Stimulated activated CD4-positive, alpha-beta T cell treated with anti-CD3 and anti-CD28 coated beads, Interleukin-15, amount 100 ng/mL, for 48 hours (primary cell): ENCODE results near the gene TMPRSS5.
A peak's percentile ranks its signal among the peaks of the same experiment; 100 is the strongest.
"Not testable (repeated sequence)": the region's sequence is repeated elsewhere in the genome, so short reads cannot be mapped to it uniquely, and the experiment has no call there.

Experiments used
- DNase-seq, 2 donors: peaks; one replicate each; pipeline ENCODE4 v3.0.0-alpha.2; 2020; ENCODE audit warnings: low read depth in 2 of 2

Gene TMPRSS5

DNA sequence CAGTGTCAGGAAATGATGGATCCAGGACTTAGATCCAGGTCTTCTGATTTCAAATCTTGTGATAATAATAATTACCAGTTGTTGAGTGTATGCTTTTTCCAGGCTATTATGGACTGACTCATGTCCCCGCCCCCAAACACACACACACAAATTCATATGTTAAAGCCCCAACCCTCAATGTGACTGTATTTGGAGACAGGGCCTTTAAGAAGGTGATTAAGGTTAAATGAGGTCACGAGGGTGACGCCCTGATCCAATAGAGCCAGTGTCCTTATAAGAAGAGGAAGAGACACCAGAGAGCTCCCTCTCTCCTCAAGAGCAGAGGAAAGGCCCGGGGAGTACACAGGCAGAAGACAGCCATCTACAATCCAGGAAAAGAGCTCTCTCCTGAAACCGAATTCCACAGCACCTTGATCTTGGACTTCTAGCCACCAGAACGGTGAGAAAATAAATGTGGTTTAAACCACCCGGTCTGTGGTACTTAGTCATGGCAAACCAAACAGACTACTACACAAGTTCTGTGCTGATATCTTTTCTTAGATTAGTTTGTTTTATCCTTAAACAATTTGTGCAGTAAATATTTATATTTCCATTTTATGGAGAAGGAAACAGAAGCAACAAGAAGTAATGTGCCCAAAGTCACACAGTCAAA lies 8.2 kb downstream of the TMPRSS5 start:
- DNase-seq = no peak

GRCh38 chr11:113697111-113697510 lies 9.0 kb downstream of the TMPRSS5 start:
- DNase-seq = no peak

DNA sequence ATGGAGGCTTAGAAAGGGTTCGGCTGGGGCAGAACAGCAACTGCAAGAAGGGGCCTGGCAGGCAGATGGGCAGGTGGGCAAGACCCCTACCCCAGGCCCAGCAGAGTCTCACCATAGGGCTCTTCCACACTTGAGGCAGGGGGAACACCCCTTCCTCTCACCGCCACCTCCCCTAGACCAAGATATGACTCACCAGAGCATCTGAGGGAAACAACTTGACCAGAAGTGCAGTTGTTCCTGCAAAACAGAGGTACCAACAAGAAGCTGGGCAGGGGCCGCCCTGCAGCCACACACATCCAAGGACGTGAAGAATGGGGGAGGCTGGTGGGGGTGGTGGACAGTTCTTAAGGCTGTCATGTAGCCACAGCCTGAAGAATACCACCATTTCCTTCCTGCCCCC lies 10.9 kb downstream of the TMPRSS5 start:
- DNase-seq = no peak

DNA sequence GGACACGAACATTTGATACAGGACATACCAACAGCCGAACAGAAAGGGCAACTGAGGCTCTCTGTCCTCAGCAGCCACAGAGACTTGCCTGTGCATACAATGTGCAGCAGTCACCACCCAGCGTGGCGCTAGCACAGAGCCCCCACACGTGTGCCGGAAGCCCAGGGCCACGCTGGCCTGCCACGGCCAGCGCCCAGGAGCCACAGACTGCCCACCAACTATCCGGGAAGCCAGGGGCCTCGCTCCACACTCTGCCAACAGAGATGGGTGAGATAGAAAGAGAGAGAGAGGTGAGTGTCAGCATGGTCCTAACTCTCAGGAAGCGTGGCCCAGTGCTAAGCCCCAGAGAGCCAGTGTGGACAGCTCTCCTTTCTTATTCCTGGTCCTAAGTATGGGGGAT lies 11.7 kb downstream of the TMPRSS5 start:
- no peak for DNase-seq

GRCh38 chr11:113693030-113693429 lies 13.1 kb downstream of the TMPRSS5 start:
- DNase-seq = no peak

DNA sequence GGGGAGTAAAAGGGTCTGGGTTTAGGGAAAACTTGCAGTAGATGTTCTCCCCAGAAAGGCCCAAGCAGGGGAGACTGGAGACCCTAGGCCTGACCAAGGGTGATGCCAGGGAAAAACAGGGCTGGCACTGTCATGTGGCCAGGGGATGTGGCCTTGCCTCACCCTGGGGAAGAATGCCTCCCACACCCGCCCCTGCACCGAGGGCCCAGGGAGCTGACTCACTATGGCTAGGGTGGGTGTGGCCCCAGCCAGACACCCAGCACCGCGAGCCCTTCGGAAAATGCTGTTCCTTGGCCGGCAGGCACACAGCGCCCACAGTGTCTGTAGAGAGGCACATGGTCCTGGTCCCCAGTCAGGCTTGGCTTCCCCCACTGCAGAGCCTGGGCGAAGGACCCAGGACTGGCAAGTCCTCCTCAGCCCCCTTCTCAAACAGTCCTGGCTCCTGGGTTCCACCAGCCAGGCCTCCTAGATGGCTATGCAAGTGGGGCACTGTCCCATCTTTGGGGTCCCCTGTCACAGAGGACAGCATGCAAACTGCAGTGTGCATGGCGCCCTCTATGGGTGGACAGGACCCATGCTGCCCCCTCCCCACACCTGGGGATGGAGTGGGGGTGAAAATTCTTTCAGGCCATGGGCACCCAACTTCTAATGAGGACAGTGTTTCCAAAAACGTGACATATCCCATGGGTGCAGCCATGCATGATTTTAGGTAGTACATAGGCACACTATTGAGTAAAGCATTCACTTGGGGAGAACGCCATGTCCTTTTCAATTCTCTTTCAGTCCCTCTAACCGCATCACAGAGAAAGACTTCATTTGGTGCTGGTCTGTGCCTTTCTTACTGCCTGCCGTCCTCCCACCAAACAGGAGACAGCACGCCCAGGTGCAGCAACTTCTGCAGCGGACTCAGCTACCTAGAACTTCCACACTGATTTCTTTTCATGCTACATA lies 15.2 kb downstream of the TMPRSS5 start:
- peak in 1 of 2 donors; percentile 19 for DNase-seq

GRCh38 chr11:113689768-113690618 lies 16.1 kb downstream of the TMPRSS5 start:
- no peak for DNase-seq

- DNase-seq = no peak
Measured at GRCh38 chr11:113685654-113686359, 20.3 kb downstream of the TMPRSS5 start.

- DNase-seq = no peak
Measured at GRCh38 chr11:113684496-113684895, 21.6 kb downstream of the TMPRSS5 start.

GRCh38 chr11:113683481-113684046 lies 22.5 kb downstream of the TMPRSS5 start:
- DNase-seq = no peak

DNA sequence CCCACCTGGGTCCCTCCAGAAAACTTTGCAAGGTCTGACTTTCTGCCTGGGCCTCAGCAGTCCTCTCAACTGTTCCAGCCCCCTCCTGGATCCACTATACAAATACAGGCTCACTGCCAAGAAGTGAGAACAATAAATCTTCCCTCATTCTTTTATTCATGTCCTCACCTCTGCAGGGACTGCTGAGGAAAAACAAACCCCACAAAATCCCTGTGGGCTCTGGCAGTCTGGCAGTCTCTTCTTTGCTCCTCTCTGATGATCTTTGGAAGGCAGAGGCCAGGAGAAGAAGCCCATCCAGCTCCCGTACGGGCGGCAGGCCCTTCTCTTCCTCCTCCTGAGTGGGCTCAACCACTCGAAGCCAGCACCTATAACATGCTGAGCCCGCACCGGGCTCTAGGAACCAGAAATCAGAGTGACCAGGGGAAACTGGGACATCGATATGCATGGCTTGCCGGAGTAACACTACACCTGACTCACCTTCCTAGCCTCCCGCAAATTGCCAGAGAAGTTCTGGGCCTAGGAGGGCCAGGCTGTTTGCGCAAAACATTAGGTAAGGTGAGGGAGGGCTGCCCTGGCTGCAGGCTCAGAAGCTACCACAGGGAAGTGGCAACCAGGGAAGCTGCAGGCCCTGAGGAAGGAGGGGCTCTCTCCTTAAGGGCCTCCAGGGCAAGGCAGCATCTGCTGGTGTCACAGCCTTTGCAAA lies 24.2 kb downstream of the TMPRSS5 start:
- no peak for DNase-seq

GRCh38 chr11:113681282-113681681 lies 24.8 kb downstream of the TMPRSS5 start:
- no peak for DNase-seq

DNA sequence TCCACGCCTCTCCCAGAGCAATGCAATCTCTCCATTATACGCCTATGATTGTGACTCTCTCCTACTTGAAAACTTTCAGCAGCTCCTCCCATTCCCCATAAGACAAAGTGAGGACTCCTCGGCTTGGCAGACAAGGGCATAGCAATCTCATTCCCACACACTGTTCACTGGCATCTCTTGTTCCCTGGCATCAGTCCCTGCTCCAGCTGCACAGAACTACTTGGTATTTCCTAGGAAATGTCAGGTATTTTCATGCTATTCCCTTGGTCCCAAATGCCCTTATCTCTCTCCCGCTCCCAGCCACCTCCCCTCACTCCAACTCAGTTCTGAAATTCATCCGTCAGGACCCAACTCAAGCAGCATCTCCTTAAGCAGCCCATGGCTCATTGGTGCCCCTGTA lies 28.4 kb downstream of the TMPRSS5 start:
- no peak for DNase-seq

- DNase-seq = no peak
Measured at GRCh38 chr11:113675565-113675964, 30.5 kb downstream of the TMPRSS5 start.

- peak in 1 of 2 donors; percentile 4 for DNase-seq
Measured at GRCh38 chr11:113675003-113675561, 31.0 kb downstream of the TMPRSS5 start.

DNA sequence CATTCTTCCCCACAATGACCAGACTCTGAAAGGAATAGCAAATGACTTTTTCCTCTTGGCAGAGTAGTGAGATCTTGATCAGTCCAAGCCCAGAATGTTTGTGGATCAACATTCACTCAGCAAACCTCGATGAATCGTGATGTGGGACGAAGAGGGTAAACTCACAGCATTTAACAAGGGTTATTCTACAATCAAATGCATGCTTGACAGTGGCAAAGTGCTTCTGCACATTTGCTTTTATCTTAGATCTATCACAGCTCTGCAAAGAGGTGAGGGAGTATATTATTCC lies 31.8 kb downstream of the TMPRSS5 start:
- DNase-seq = no peak

DNA sequence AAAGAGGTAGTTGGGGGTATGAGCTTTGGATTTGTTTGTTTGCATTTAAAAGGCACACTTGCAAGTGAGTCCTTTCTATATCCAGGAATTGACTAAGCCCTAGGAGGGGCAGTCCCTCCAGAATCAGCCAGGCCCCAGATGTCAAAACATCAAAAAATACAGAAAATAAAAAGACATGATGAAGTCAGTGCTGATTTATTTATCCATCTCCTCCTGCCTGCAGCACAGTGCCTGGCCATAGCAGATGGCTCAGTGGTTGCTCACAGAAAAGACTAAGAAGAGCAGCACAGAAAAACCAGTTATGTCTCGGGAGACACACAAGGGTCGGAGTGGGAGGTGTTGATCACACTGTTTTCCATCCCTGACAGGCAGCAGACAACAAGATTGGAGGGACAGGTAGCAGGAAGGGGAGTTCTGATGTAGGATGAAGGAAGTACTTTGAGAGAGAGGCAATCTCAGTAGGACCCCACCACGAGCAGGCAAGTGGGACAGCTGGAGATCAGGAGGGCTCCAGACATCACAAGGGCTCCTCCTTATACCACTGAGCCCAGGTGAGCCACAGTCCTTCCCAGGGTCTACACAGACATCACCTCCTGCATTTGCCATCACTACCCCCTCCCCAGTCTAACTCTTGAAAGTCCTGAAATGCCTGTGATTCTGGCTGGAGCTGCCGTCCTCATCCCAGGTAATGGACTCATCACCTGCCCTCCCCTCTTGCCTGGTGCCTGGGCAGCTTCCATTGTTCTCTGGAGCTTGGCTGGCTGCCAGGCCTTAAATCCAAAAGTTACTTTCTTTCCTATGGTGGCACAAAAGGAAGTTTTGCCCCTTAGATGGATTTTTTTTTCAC lies 32.3 kb downstream of the TMPRSS5 start:
- DNase-seq = no peak

- not testable (repeated sequence) for DNase-seq
Measured at GRCh38 chr11:113671914-113672313, 34.2 kb downstream of the TMPRSS5 start.

DNA sequence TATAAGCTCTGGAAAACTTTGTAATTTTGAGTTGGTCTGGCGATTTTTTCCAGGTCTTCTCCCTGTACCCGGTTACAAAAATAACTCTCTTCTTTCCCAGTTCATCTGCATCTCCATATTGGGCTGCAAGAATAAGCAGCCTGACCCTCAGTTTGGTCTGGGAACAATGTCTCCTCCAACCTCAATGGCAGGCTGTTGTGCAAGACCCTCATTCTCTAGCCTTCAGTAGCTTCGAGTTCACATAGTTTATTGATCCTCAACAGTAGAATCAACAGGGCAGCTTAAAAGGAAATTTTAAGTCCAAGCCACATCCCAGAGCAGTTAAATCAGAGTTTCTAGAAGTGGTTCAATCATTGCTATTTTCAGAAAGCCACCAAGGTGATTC lies 35.3 kb downstream of the TMPRSS5 start:
- DNase-seq = no peak
